Mesendoderm (in vitro differentiated cells): ENCODE measurements around the gene KDM3A.

Experiments used
- DNase-seq: peaks from one replicate; pipeline ENCODE4 v3.0.0; 2013
- H2AK5ac ChIP-seq: 2 replicates; pipeline ENCODE4 v1.6.1; 2013; ENCODE audit warnings: low read length, inconsistent platforms
- H2BK120ac ChIP-seq: 2 replicates; pipeline ENCODE4 v1.6.1; 2013; ENCODE audit warnings: low read depth, mild to moderate bottlenecking, low read length, moderate library complexity, mixed read lengths
- H2BK15ac ChIP-seq: replicated peaks from 2 replicates; pipeline ENCODE4 v1.6.1; 2013; ENCODE audit warnings: low read depth, mild to moderate bottlenecking, moderate library complexity
- H2BK5ac ChIP-seq: 2 replicates; pipeline ENCODE4 v1.6.1; 2013; ENCODE audit warnings: low read length, inconsistent platforms
- H3K18ac ChIP-seq: 2 replicates; pipeline ENCODE4 v1.6.1; 2013; ENCODE audit warnings: mild to moderate bottlenecking, low read length, mixed read lengths
- H3K23ac ChIP-seq: one replicate; pipeline ENCODE4 v1.6.1; 2013; ENCODE audit warnings: low read length
- H3K27ac ChIP-seq: 2 replicates; pipeline ENCODE4 v1.5.1; 2013; ENCODE audit warnings: low read depth, mild to moderate bottlenecking, inconsistent platforms, low read length, moderate library complexity
- H3K27me3 ChIP-seq: 2 replicates; pipeline ENCODE4 v1.6.1; 2013; ENCODE audit warnings: low read length, control low read depth, mild to moderate bottlenecking, inconsistent platforms; ENCODE audit not compliant: insufficient read depth, poor library complexity
- H3K36me3 ChIP-seq: 2 replicates; pipeline ENCODE4 v1.6.1; 2013; ENCODE audit warnings: low read length, inconsistent platforms; ENCODE audit not compliant: control insufficient read depth, insufficient read depth
- H3K4ac ChIP-seq: one replicate; pipeline ENCODE4 v1.6.1; 2013; ENCODE audit warnings: low read depth, mild to moderate bottlenecking, low read length, moderate library complexity
- H3K4me1 ChIP-seq: 2 replicates; pipeline ENCODE4 v1.6.1; 2013; ENCODE audit warnings: low read depth, low read length, inconsistent platforms; ENCODE audit not compliant: control insufficient read depth
- H3K4me2 ChIP-seq: 2 replicates; pipeline ENCODE4 v1.6.1; 2013; ENCODE audit warnings: low read length
- H3K4me3 ChIP-seq: 2 replicates; pipeline ENCODE4 v1.5.1; 2013; ENCODE audit warnings: mild to moderate bottlenecking, low read length
- H3K56ac ChIP-seq: one replicate; pipeline ENCODE4 v1.6.1; 2013; ENCODE audit warnings: low read length
- H3K79me1 ChIP-seq: 2 replicates; pipeline ENCODE4 v1.6.1; 2013; ENCODE audit warnings: low read length, inconsistent platforms
- H3K79me2 ChIP-seq: 2 replicates; pipeline ENCODE4 v1.6.1; 2013; ENCODE audit warnings: mild to moderate bottlenecking, low read length; ENCODE audit not compliant: control insufficient read depth, insufficient read depth
- H3K9ac ChIP-seq: 2 replicates; pipeline ENCODE4 v1.6.1; 2013; ENCODE audit warnings: low read length, inconsistent platforms
- H4K5ac ChIP-seq: one replicate; pipeline ENCODE4 v1.6.1; 2013; ENCODE audit warnings: low read length
- H4K8ac ChIP-seq: one replicate; pipeline ENCODE4 v1.6.1; 2013; ENCODE audit warnings: low read depth, mild to moderate bottlenecking, control low read depth, low read length, moderate library complexity
- WGBS: extraction: QIAGEN DNeasy Blood & Tissue Kit; methylation state at CpG from one replicate; pipeline ENCODE4 v1.1.7; 2013; ENCODE audit warnings: low lambda C conversion rate, missing lambda C conversion rate; ENCODE audit not compliant: insufficient coverage; ENCODE audit errors: extremely low coverage; 5-methylcytosine and 5-hydroxymethylcytosine counted together

Gene KDM3A

GRCh38 chr2:86485802-86486201 is 44.6 kb downstream of the KDM3A start:
- Histone ChIP-seq H3K56ac (no peak overlapping the region), H2BK5ac (no peak overlapping the region), H3K23ac (no peak overlapping the region), H3K9ac (no peak overlapping the region), H2AK5ac (no peak overlapping the region), H4K5ac (no peak overlapping the region), H2BK120ac (no peak overlapping the region), H3K79me1 (no peaks in the 10 kb centered on the region), H3K18ac (no peak overlapping the region), H3K4me3 (no peak overlapping the region), H4K8ac (no peak overlapping the region), H3K4ac (no peak overlapping the region), H3K4me2 (no peak overlapping the region), H3K79me2 (no peaks in the 10 kb centered on the region), H2BK15ac (no peak overlapping the region), H3K36me3 (peaks cover 1% of the 10 kb centered on the region), H3K27me3 (no peaks in the 10 kb centered on the region), H3K27ac (no peak overlapping the region), H3K4me1 (no peaks in the 10 kb centered on the region)
- DNase-seq = no peak
- no CpG with 5 or more reads among the region's 3 CpGs for WGBS

GRCh38 chr2:86487062-86487461 is 45.9 kb downstream of the KDM3A start:
- peaks cover 1% of the 10 kb centered on the region for H3K36me3 ChIP-seq
- no peak overlapping the region for H3K9ac ChIP-seq
- no peak overlapping the region for H3K56ac ChIP-seq
- no peak overlapping the region for H3K4me2 ChIP-seq
- H3K27ac ChIP-seq = no peak overlapping the region
- no peak overlapping the region for H3K18ac ChIP-seq
- no peak overlapping the region for H4K8ac ChIP-seq
- no peaks in the 10 kb centered on the region for H3K79me2 ChIP-seq
- no peak overlapping the region for H3K4me3 ChIP-seq
- WGBS = no CpG with 5 or more reads among the region's 2 CpGs
- no peaks in the 10 kb centered on the region for H3K4me1 ChIP-seq
- no peaks in the 10 kb centered on the region for H3K79me1 ChIP-seq
- H4K5ac ChIP-seq = no peak overlapping the region
- H3K23ac ChIP-seq = no peak overlapping the region
- DNase-seq = no peak
- H2BK120ac ChIP-seq = no peak overlapping the region
- no peaks in the 10 kb centered on the region for H3K27me3 ChIP-seq
- H2BK5ac ChIP-seq = no peak overlapping the region
- H2BK15ac ChIP-seq = no peak overlapping the region
- no peak overlapping the region for H2AK5ac ChIP-seq
- no peak overlapping the region for H3K4ac ChIP-seq

GRCh38 chr2:86488561-86489250 is 47.5 kb downstream of the KDM3A start:
- Histone ChIP-seq H2BK120ac (no peak overlapping the region), H3K36me3 (peaks cover 1% of the 10 kb centered on the region), H3K4me2 (no peak overlapping the region), H2BK5ac (no peak overlapping the region), H2BK15ac (no peak overlapping the region), H3K27ac (no peak overlapping the region), H3K79me2 (no peaks in the 10 kb centered on the region), H3K79me1 (no peaks in the 10 kb centered on the region), H3K9ac (no peak overlapping the region), H3K23ac (no peak overlapping the region), H3K4me1 (no peaks in the 10 kb centered on the region), H3K18ac (no peak overlapping the region), H4K8ac (no peak overlapping the region), H4K5ac (no peak overlapping the region), H3K4ac (no peak overlapping the region), H3K4me3 (no peak overlapping the region), H3K27me3 (no peaks in the 10 kb centered on the region), H3K56ac (no peak overlapping the region), H2AK5ac (no peak overlapping the region)
- DNase-seq = no peak
- WGBS = no CpG with 5 or more reads among the region's 7 CpGs

GRCh38 chr2:86489542-86489941 is 48.4 kb downstream of the KDM3A start:
- Histone ChIP-seq H2BK120ac (no peak overlapping the region), H2BK5ac (no peak overlapping the region), H3K4ac (no peak overlapping the region), H3K23ac (no peak overlapping the region), H3K4me3 (no peak overlapping the region), H3K36me3 (peaks cover 1% of the 10 kb centered on the region), H3K27me3 (no peaks in the 10 kb centered on the region), H3K9ac (no peak overlapping the region), H3K56ac (no peak overlapping the region), H3K4me1 (no peaks in the 10 kb centered on the region), H3K79me1 (no peaks in the 10 kb centered on the region), H2AK5ac (no peak overlapping the region), H3K18ac (no peak overlapping the region), H4K5ac (no peak overlapping the region), H4K8ac (no peak overlapping the region), H3K79me2 (no peaks in the 10 kb centered on the region), H3K4me2 (no peak overlapping the region), H3K27ac (no peak overlapping the region), H2BK15ac (no peak overlapping the region)
- WGBS = no CpG with 5 or more reads among the region's 3 CpGs
- no peak for DNase-seq

- no peak overlapping the region for H3K9ac ChIP-seq
- H3K79me2 ChIP-seq = no peaks in the 10 kb centered on the region
- H3K4me3 ChIP-seq = no peak overlapping the region
- H3K27ac ChIP-seq = no peak overlapping the region
- H2AK5ac ChIP-seq = no peak overlapping the region
- H3K18ac ChIP-seq = no peak overlapping the region
- no peaks in the 10 kb centered on the region for H3K27me3 ChIP-seq
- H3K56ac ChIP-seq = no peak overlapping the region
- no peak overlapping the region for H2BK15ac ChIP-seq
- H3K4ac ChIP-seq = no peak overlapping the region
- no peak overlapping the region for H4K8ac ChIP-seq
- H3K23ac ChIP-seq = no peak overlapping the region
- WGBS = no CpG with 5 or more reads among the region's 4 CpGs
- H3K79me1 ChIP-seq = no peaks in the 10 kb centered on the region
- no peak overlapping the region for H2BK120ac ChIP-seq
- no peak overlapping the region for H4K5ac ChIP-seq
- no peak for DNase-seq
- no peaks in the 10 kb centered on the region for H3K36me3 ChIP-seq
- H3K4me2 ChIP-seq = no peak overlapping the region
- H2BK5ac ChIP-seq = no peak overlapping the region
- no peaks in the 10 kb centered on the region for H3K4me1 ChIP-seq
Measured at GRCh38 chr2:86490245-86490644, 49.1 kb downstream of the KDM3A start.

- no peak overlapping the region for H3K56ac ChIP-seq
- WGBS = no CpG with 5 or more reads among the region's 4 CpGs
- no peak overlapping the region for H2BK15ac ChIP-seq
- H3K23ac ChIP-seq = no peak overlapping the region
- H3K4me2 ChIP-seq = no peak overlapping the region
- no peaks in the 10 kb centered on the region for H3K79me1 ChIP-seq
- no peak overlapping the region for H3K27ac ChIP-seq
- no peaks in the 10 kb centered on the region for H3K27me3 ChIP-seq
- H3K4ac ChIP-seq = no peak overlapping the region
- no peak overlapping the region for H3K9ac ChIP-seq
- no peak overlapping the region for H4K8ac ChIP-seq
- H3K79me2 ChIP-seq = no peaks in the 10 kb centered on the region
- no peak overlapping the region for H3K4me3 ChIP-seq
- no peak overlapping the region for H2BK5ac ChIP-seq
- H2AK5ac ChIP-seq = no peak overlapping the region
- H3K36me3 ChIP-seq = no peaks in the 10 kb centered on the region
- no peaks in the 10 kb centered on the region for H3K4me1 ChIP-seq
- no peak for DNase-seq
- no peak overlapping the region for H2BK120ac ChIP-seq
- no peak overlapping the region for H4K5ac ChIP-seq
- H3K18ac ChIP-seq = no peak overlapping the region
Measured at GRCh38 chr2:86491088-86491487, 49.9 kb downstream of the KDM3A start.
